Muscle layer of duodenum (tissue), 2 donors: ENCODE data around the gene ZDHHC11.
A peak's percentile ranks its signal among the peaks of the same experiment; 100 is the strongest.

ENCODE experiments used
- H3K27ac ChIP-seq: one replicate; pipeline ENCODE4 v1.7.0; 2013; ENCODE audit warnings: mild to moderate bottlenecking, low read length
- H3K27me3 ChIP-seq: one replicate; pipeline ENCODE4 v1.7.0; 2013; ENCODE audit warnings: low read depth, mild to moderate bottlenecking, control low read depth, low read length
- H3K36me3 ChIP-seq, 2 donors: one replicate each; pipeline ENCODE4 v1.7.0; 2013; ENCODE audit warnings: low read length in 2 of 2, control low read depth in 1 of 2, mild to moderate bottlenecking in 1 of 2; ENCODE audit not compliant: insufficient read depth in 2 of 2, control insufficient read depth in 1 of 2
- H3K4me1 ChIP-seq, 2 donors: one replicate each; pipeline ENCODE4 v1.7.0; 2013; ENCODE audit warnings: low read length in 2 of 2, mild to moderate bottlenecking in 2 of 2, control low read depth in 1 of 2, moderate library complexity in 1 of 2; ENCODE audit not compliant: insufficient read depth in 2 of 2, control insufficient read depth in 1 of 2
- H3K4me3 ChIP-seq, 2 donors: one replicate each; pipeline ENCODE4 v1.7.0; 2013; ENCODE audit warnings: low read length in 2 of 2, low read depth in 1 of 2, mild to moderate bottlenecking in 1 of 2
- H3K9me3 ChIP-seq, 2 donors: one replicate each; pipeline ENCODE4 v1.7.0; 2013; ENCODE audit warnings: low read length in 2 of 2, control low read depth in 1 of 2, mild to moderate bottlenecking in 1 of 2; ENCODE audit not compliant: control insufficient read depth in 1 of 2
- donor health status: healthy.

ZDHHC11 gene

GRCh38 chr5:850511-851006, at the start of gene ZDHHC11:
Gene ZDHHC11, minus strand, starts transcription at chr5:850986. Its CDS starts 384 bp downstream, at chr5:850602.
- no peaks in the 10 kb centered on the region for H3K9me3 ChIP-seq
- no peak within 1 kb of the TSS for H3K27ac ChIP-seq
- H3K27me3 ChIP-seq = no peaks in the 10 kb centered on the region
- H3K36me3 ChIP-seq = no peaks in the 10 kb centered on the region
- peak within 1 kb of the TSS in 1 of 2 donors; percentile 48 for H3K4me3 ChIP-seq
- peaks cover 0 to 13% of the 10 kb centered on the region in 2 donors for H3K4me1 ChIP-seq

- H3K4me3 ChIP-seq = peak overlapping the region in 1 of 2 donors; percentile 42
- H3K27me3 ChIP-seq = no peaks in the 10 kb centered on the region
- peaks cover 15 to 27% of the 10 kb centered on the region in 2 donors for H3K36me3 ChIP-seq
- no peak overlapping the region for H3K27ac ChIP-seq
- H3K4me1 ChIP-seq = peaks cover 9 to 20% of the 10 kb centered on the region in 2 donors
- no peaks in the 10 kb centered on the region for H3K9me3 ChIP-seq
Observed at GRCh38 chr5:893711-894110, 42.9 kb upstream of the ZDHHC11 start.

GRCh38 chr5:893137-893506, 42.3 kb upstream of the ZDHHC11 start:
- peaks cover 9 to 20% of the 10 kb centered on the region in 2 donors for H3K4me1 ChIP-seq
- H3K27ac ChIP-seq = no peak overlapping the region
- H3K4me3 ChIP-seq = peak overlapping the region; percentile 42 to 87
- no peaks in the 10 kb centered on the region for H3K9me3 ChIP-seq
- H3K27me3 ChIP-seq = no peaks in the 10 kb centered on the region
- peaks cover 21 to 33% of the 10 kb centered on the region in 2 donors for H3K36me3 ChIP-seq

GRCh38 chr5:892394-893136, 41.8 kb upstream of the ZDHHC11 start, which contains the start of the genes BRD9 and TRIP13:
Gene BRD9, minus strand, starts transcription at chr5:892801. Its CDS starts 144 bp downstream, at chr5:892657.
Gene TRIP13, plus strand, starts transcription at chr5:892884. Its CDS starts 115 bp downstream, at chr5:892999.
- H3K36me3 ChIP-seq = peaks cover 26 to 39% of the 10 kb centered on the region in 2 donors
- H3K27me3 ChIP-seq = no peaks in the 10 kb centered on the region
- peak within 1 kb of the TSS; percentile 79 for H3K27ac ChIP-seq
- H3K4me1 ChIP-seq = peaks cover 9 to 20% of the 10 kb centered on the region in 2 donors
- H3K9me3 ChIP-seq = no peaks in the 10 kb centered on the region
- peak within 1 kb of the TSS; percentile 86 to 87 for H3K4me3 ChIP-seq

GRCh38 chr5:891837-892393, 41.1 kb upstream of the ZDHHC11 start:
- Histone ChIP-seq H3K4me3 (peak overlapping the region; percentile 86 to 87), H3K4me1 (peaks cover 9 to 20% of the 10 kb centered on the region in 2 donors), H3K27me3 (no peaks in the 10 kb centered on the region), H3K36me3 (peaks cover 33 to 45% of the 10 kb centered on the region in 2 donors), H3K9me3 (no peaks in the 10 kb centered on the region), H3K27ac (peak overlapping the region; percentile 79)

GRCh38 chr5:891117-891836, 40.5 kb upstream of the ZDHHC11 start:
- H3K36me3 ChIP-seq = peaks cover 39 to 52% of the 10 kb centered on the region in 2 donors
- H3K4me1 ChIP-seq = peaks cover 9 to 20% of the 10 kb centered on the region in 2 donors
- peak overlapping the region; percentile 86 to 87 for H3K4me3 ChIP-seq
- H3K27me3 ChIP-seq = no peaks in the 10 kb centered on the region
- H3K9me3 ChIP-seq = no peaks in the 10 kb centered on the region
- H3K27ac ChIP-seq = peak overlapping the region; percentile 79

GRCh38 chr5:889075-889710, 38.4 kb upstream of the ZDHHC11 start:
- H3K4me3 ChIP-seq = no peak overlapping the region
- no peak overlapping the region for H3K27ac ChIP-seq
- no peaks in the 10 kb centered on the region for H3K9me3 ChIP-seq
- no peaks in the 10 kb centered on the region for H3K27me3 ChIP-seq
- peaks cover 56 to 72% of the 10 kb centered on the region in 2 donors for H3K36me3 ChIP-seq
- H3K4me1 ChIP-seq = peaks cover 9 to 20% of the 10 kb centered on the region in 2 donors

GRCh38 chr5:888638-889035, 37.9 kb upstream of the ZDHHC11 start:
- Histone ChIP-seq H3K27me3 (no peaks in the 10 kb centered on the region), H3K36me3 (peaks cover 62 to 78% of the 10 kb centered on the region in 2 donors), H3K9me3 (no peaks in the 10 kb centered on the region), H3K27ac (no peak overlapping the region), H3K4me3 (no peak overlapping the region), H3K4me1 (peaks cover 9 to 20% of the 10 kb centered on the region in 2 donors)

- Histone ChIP-seq H3K36me3 (peaks cover 67 to 83% of the 10 kb centered on the region in 2 donors), H3K9me3 (no peaks in the 10 kb centered on the region), H3K4me3 (no peak overlapping the region), H3K4me1 (peaks cover 9 to 16% of the 10 kb centered on the region in 2 donors), H3K27ac (no peak overlapping the region), H3K27me3 (no peaks in the 10 kb centered on the region)
Observed at GRCh38 chr5:887947-888637, 37.3 kb upstream of the ZDHHC11 start.

GRCh38 chr5:886716-887325, 36.0 kb upstream of the ZDHHC11 start:
- H3K27ac ChIP-seq = no peak overlapping the region
- no peaks in the 10 kb centered on the region for H3K27me3 ChIP-seq
- H3K9me3 ChIP-seq = no peaks in the 10 kb centered on the region
- peaks cover 78 to 89% of the 10 kb centered on the region in 2 donors for H3K36me3 ChIP-seq
- H3K4me3 ChIP-seq = no peak overlapping the region
- peaks cover 9 to 12% of the 10 kb centered on the region in 2 donors for H3K4me1 ChIP-seq
